BE2C (cell line): ENCODE measurements around the gene AKAP3.

Experiments used
- DNase-seq: peaks from one replicate; pipeline ENCODE4 v3.0.0-alpha.2; 2020
- H3K27me3 ChIP-seq: fragments of 250-450 bp; sonication (Bioruptor Pico); 2 replicates; pipeline ENCODE4 v1.5.1; 2020; ENCODE audit warnings: mild to moderate bottlenecking
- H3K36me3 ChIP-seq: fragments of 250-450 bp; sonication (Bioruptor Pico); 2 replicates; pipeline ENCODE4 v1.5.1; 2020; ENCODE audit warnings: mild to moderate bottlenecking
- H3K4me1 ChIP-seq: fragments of 250-450 bp; sonication (Bioruptor Pico); 2 replicates; pipeline ENCODE4 v1.5.1; 2020
- H3K4me3 ChIP-seq: 2 replicates; pipeline ENCODE4 v1.5.1; 2011; ENCODE audit warnings: low read depth, low read length
- H3K9me3 ChIP-seq: fragments of 250-450 bp; sonication (Bioruptor Pico); 2 replicates; pipeline ENCODE4 v1.5.1; 2020
- CTCF ChIP-seq: IDR thresholded peaks from 2 replicates; pipeline ENCODE4 v1.5.1; 2012; ENCODE audit warnings: mild to moderate bottlenecking, low read depth, low read length

AKAP3 gene

DNA sequence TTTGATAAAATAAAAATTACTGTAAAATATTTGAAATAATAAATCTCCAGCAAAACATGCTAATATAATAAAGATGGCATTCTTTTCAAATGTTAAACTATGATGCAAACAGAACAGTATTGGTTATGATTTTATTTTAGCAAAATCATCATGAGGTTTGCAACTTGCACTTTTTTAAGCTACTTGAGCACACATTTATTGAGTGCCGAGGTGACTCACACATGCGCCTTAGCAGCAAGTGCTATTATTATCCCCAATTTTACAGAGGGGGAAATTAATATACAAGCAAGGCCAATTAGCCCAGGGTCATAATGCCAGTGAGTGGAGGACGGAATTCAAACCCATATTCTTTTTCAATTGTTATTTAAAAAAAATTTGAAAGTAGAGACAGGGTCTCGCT lies 79.6 kb downstream of the AKAP3 start:
- no peak for TF ChIP-seq CTCF
- no peaks in the 10 kb centered on the region for H3K9me3 ChIP-seq
- no peaks in the 10 kb centered on the region for H3K4me1 ChIP-seq
- H3K36me3 ChIP-seq: no peaks in the 10 kb centered on the region
- no peaks in the 10 kb centered on the region for H3K27me3 ChIP-seq
- no peak for DNase-seq
- no peak overlapping the region for H3K4me3 ChIP-seq

DNA sequence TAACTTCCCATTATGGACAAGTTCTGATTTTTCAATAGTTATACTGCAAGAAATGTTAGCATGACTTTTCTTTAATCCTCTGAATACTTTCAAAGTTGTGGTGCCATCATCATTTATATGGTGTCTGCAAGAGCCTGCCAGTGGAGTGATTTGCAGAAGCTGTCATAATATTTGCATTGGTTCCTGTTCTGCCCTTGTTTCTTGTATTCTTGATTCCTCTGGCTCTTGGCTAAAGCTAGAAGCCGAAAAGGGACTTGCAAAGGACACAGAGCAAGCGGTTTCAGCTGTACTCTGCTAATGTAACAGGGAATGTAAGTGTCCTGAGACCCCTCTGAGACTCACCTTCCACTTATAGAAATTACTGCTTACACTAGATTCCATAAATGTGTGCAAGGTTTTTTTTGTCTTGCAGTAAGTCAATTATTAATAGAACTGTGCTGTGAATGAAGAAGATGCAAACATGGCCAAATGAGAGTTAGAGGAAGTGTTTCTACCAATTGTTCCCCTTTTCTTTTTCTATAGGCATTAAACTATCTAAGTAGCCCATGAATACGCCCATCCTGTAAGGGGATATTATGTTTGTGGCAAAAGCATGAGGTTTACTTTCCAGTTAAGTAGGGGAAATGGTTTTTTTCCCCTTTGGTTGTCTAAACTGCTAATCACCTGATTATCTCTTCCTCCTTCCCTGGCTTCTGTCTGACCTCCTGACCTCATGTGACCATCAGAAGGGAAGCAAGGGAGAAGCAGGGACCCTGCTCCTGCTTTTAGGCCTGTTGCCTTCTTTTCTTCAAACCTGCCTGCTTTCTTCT lies 81.6 kb downstream of the AKAP3 start:
- no peaks in the 10 kb centered on the region for H3K36me3 ChIP-seq
- no peaks in the 10 kb centered on the region for H3K9me3 ChIP-seq
- no peak overlapping the region for H3K4me3 ChIP-seq
- no peak for TF ChIP-seq CTCF
- H3K27me3 ChIP-seq: no peaks in the 10 kb centered on the region
- DNase-seq: no peak
- no peaks in the 10 kb centered on the region for H3K4me1 ChIP-seq

DNA sequence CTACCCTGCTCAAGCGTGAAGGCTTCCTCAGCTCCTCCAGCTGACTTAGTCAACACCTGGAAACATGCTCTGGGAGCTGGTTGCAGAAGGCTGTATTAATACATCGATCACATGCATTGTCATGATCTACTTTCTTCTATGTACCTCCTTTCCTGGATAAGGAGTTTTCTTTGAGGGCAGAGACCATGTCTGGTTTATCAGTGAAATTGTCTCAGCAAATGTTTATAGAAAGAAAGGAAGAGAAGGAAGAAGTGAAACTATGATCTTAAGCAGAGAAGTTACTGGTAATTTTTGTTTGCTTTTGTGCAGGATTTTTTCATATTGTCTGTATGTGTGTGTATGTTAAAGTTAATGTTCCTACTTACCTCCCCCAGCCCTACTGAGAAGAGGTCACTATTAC lies 82.4 kb downstream of the AKAP3 start:
- H3K36me3 ChIP-seq: no peaks in the 10 kb centered on the region
- no peaks in the 10 kb centered on the region for H3K4me1 ChIP-seq
- TF ChIP-seq CTCF: no peak
- no peaks in the 10 kb centered on the region for H3K27me3 ChIP-seq
- H3K4me3 ChIP-seq: no peak overlapping the region
- no peaks in the 10 kb centered on the region for H3K9me3 ChIP-seq
- DNase-seq: no peak
